Gastrocnemius medialis (tissue), 4 donors: ENCODE results near the gene SLC16A8. TPM values are rescaled to one million over a fixed set of nuclear protein-coding genes. Genes with fewer than 3 reads are reported as not detected.
"Not testable (repeated sequence)": the region's sequence is repeated elsewhere in the genome, so short reads cannot be mapped to it uniquely, and the experiment has no call there.

Experiments
- ATAC-seq, 2 donors: fragments of 150-250 bp; one replicate each; pipeline ENCODE4 v1.9.1; 2016
- DNase-seq, 2 donors: peaks; one replicate each; pipeline ENCODE4 v3.0.0-alpha.2; 2019
- H3K27ac ChIP-seq, 4 donors: fragments of 200-600 bp; sonication (generic); 1 replicate in 1 of 4; 2 replicates in 3 of 4; pipeline ENCODE4 v1.5.1; 2016 to 2018; ENCODE audit warnings: mild to moderate bottlenecking in 2 of 4, moderate library complexity in 1 of 4
- H3K27me3 ChIP-seq, 3 donors: fragments of 200-600 bp; sonication (generic) in 2 of 3; 1 replicate in 1 of 3; 2 replicates in 2 of 3; pipeline versions ENCODE4 v1.5.1 to v1.6.0; 2016 to 2019; ENCODE audit warnings: mild to moderate bottlenecking in 1 of 3, moderate library complexity in 1 of 3
- H3K36me3 ChIP-seq, 2 donors: fragments of 200-600 bp; sonication (generic) in 1 of 2; one replicate each; pipeline ENCODE4 v1.5.1; 2017 to 2018
- H3K4me1 ChIP-seq, 2 donors: fragments of 200-600 bp; sonication (generic) in 1 of 2; one replicate each; pipeline ENCODE4 v1.5.1; 2016 to 2017; ENCODE audit warnings: mild to moderate bottlenecking in 2 of 2
- H3K4me3 ChIP-seq, 4 donors: fragments of 200-600 bp; sonication (generic) in 3 of 4; 1 replicate in 1 of 4; 2 replicates in 3 of 4; pipeline ENCODE4 v1.5.1; 2016 to 2019; ENCODE audit warnings: mild to moderate bottlenecking in 2 of 4
- H3K9me3 ChIP-seq, 3 donors: fragments of 200-600 bp; sonication (generic) in 2 of 3; 1 replicate in 1 of 3; 2 replicates in 2 of 3; pipeline ENCODE4 v1.5.1; 2016 to 2019
- CTCF ChIP-seq, 5 experiments: fragments of 450-650 bp in 3 of 5; fragments of 200-600 bp in 2 of 5; sonication (generic) in 2 of 5; IDR thresholded peaks in 4 of 5; conservative IDR thresholded peaks in 1 of 5; 1 replicate in 4 of 5; 2 replicates in 1 of 5; pipeline ENCODE4 v1.5.1; 2016 to 2019; ENCODE audit warnings: antibody characterized with exemption in 5 of 5, mild to moderate bottlenecking in 3 of 5, moderate library complexity in 3 of 5
- POLR2A ChIP-seq, 2 donors: fragments of 450-650 bp; IDR thresholded peaks; one replicate each; pipeline ENCODE4 v1.6.1; 2017; ENCODE audit warnings: antibody characterized with exemption in 2 of 2, mild to moderate bottlenecking in 2 of 2, moderate library complexity in 2 of 2
- in situ Hi-C, 4 donors: fragments of 200-750 bp; cut with MboI; loops; one replicate each; pipeline versions ENCODE4 v1.15.0 to v1.8.0; 2017; ENCODE audit warnings: low sequenced_read_pairs in 4 of 4
- intact Hi-C: fragments of 100-400 bp; cut with DNase I; formaldehyde crosslinking; loops from one replicate; pipeline ENCODE4 v1.15.1; 2023; ENCODE audit warnings: low total_unique reads
- total RNA-seq, 4 donors: library from RNA; depleted of rRNA; stranded (reverse); fragments of >200 nt; gene quantifications; one replicate each; pipeline versions ENCODE4 v1.1.0 to v1.2.3, GENCODE V29; 2016

The SLC16A8 gene
- total RNA-seq, 4 donors from 2014 or later, result 0.42 TPM; not detected in 3

GRCh38 chr22:38040953-38041759 is 42.8 kb downstream of the SLC16A8 start:
- H3K4me1 ChIP-seq, result peaks cover 0 to 11% of the 10 kb centered on the region in 2 donors
- H3K27me3 ChIP-seq, result no peaks in the 10 kb centered on the region
- TF ChIP-seq CTCF (IDR thresholded peaks at IDR 0.05 in 4 of 5, conservative IDR thresholded peaks at IDR 0.05 in 1 of 5) (no peak), POLR2A (IDR thresholded peaks at IDR 0.05) (no peak)
- intact Hi-C loops (no loop called here), in situ Hi-C loops (loop anchor here in 1 of 4 donors (10.0 kb wide), 1 partner anchor 314 kb away; no protein-coding TSS in a partner anchor)
- no peak for DNase-seq
- no peaks in the 10 kb centered on the region for H3K9me3 ChIP-seq
- H3K36me3 ChIP-seq, result no peaks in the 10 kb centered on the region
- H3K4me3 ChIP-seq, result no peak overlapping the region
- H3K27ac ChIP-seq, result no peak overlapping the region
- no peak for ATAC-seq

- Histone ChIP-seq H3K27ac (peak overlapping the region; percentile 44 to 69 (median 57)), H3K4me3 (peak overlapping the region in 1 of 4 donors; percentile 5), H3K4me1 (peaks cover under 1 to 11% of the 10 kb centered on the region in 2 donors), H3K27me3 (no peaks in the 10 kb centered on the region), H3K36me3 (no peaks in the 10 kb centered on the region), H3K9me3 (no peaks in the 10 kb centered on the region)
- intact Hi-C loops, result no loop called here
- ATAC-seq (peak; percentile 23 to 28), DNase-seq (no peak)
- in situ Hi-C loops, result no loop called here
- TF ChIP-seq POLR2A (IDR thresholded peaks at IDR 0.05) (no peak), CTCF (IDR thresholded peaks at IDR 0.05 in 4 of 5, conservative IDR thresholded peaks at IDR 0.05 in 1 of 5) (no peak)
Observed at GRCh38 chr22:38038890-38039812, 44.8 kb downstream of the SLC16A8 start.

GRCh38 chr22:38038426-38038825 is 45.6 kb downstream of the SLC16A8 start:
- Histone ChIP-seq H3K27ac (peak overlapping the region; percentile 44 to 69 (median 57)), H3K4me3 (no peak overlapping the region), H3K9me3 (no peaks in the 10 kb centered on the region), H3K4me1 (peaks cover 8 to 14% of the 10 kb centered on the region in 2 donors), H3K27me3 (no peaks in the 10 kb centered on the region), H3K36me3 (no peaks in the 10 kb centered on the region)
- TF ChIP-seq CTCF (IDR thresholded peaks at IDR 0.05 in 4 of 5, conservative IDR thresholded peaks at IDR 0.05 in 1 of 5), result no peak
- TF ChIP-seq POLR2A (IDR thresholded peaks at IDR 0.05), result no peak
- in situ Hi-C loops (no loop called here), intact Hi-C loops (no loop called here)
- ATAC-seq, result no peak
- DNase-seq, result no peak

- H3K36me3 ChIP-seq, H3K4me3 ChIP-seq, H3K27me3 ChIP-seq, DNase-seq, H3K9me3 ChIP-seq, in situ Hi-C loops, intact Hi-C loops, ATAC-seq: not testable (repeated sequence)
- peak overlapping the region in 3 of 4 donors; percentile 44 to 69 (median 67) for H3K27ac ChIP-seq
- peaks cover 8 to 19% of the 10 kb centered on the region in 2 donors for H3K4me1 ChIP-seq
Observed at GRCh38 chr22:38037367-38038150, 46.4 kb downstream of the SLC16A8 start.
